HAP-1 (cell line): Measurements from ENCODE around the gene NUDT16L1.

Experiments
- DNase-seq, 2 experiments: peaks; one replicate each; pipeline ENCODE4 v3.0.0-alpha.2; 2016 to 2020; ENCODE audit warnings: low spot score in 2 of 2
- H3K27me3 ChIP-seq: fragments of 250-450 bp; sonication (Bioruptor Pico); 2 replicates; pipeline ENCODE4 v1.5.1; 2020; ENCODE audit warnings: low read depth, mild to moderate bottlenecking, moderate library complexity
- H3K36me3 ChIP-seq: fragments of 250-450 bp; sonication (Bioruptor Pico); replicated peaks from 2 replicates; pipeline ENCODE4 v1.5.1; 2020; ENCODE audit warnings: mild to moderate bottlenecking
- H3K4me1 ChIP-seq: fragments of 250-450 bp; sonication (Bioruptor Pico); 2 replicates; pipeline ENCODE4 v1.5.1; 2020; ENCODE audit warnings: mild to moderate bottlenecking
- H3K4me3 ChIP-seq: fragments of 250-450 bp; sonication (Bioruptor Pico); 2 replicates; pipeline ENCODE4 v1.5.1; 2020; ENCODE audit warnings: mild to moderate bottlenecking, moderate library complexity
- H3K9me3 ChIP-seq: fragments of 250-450 bp; sonication (Bioruptor Pico); 2 replicates; pipeline ENCODE4 v1.5.1; 2020; ENCODE audit warnings: mild to moderate bottlenecking, moderate library complexity
- in situ Hi-C: fragments of 300-500 bp; cut with MboI; formaldehyde crosslinking; loops from 3 replicates; pipeline ENCODE4 v1.14.3; 2020; ENCODE audit warnings: low sequenced_read_pairs, inconsistent platforms, mixed read lengths

The NUDT16L1 gene

DNA sequence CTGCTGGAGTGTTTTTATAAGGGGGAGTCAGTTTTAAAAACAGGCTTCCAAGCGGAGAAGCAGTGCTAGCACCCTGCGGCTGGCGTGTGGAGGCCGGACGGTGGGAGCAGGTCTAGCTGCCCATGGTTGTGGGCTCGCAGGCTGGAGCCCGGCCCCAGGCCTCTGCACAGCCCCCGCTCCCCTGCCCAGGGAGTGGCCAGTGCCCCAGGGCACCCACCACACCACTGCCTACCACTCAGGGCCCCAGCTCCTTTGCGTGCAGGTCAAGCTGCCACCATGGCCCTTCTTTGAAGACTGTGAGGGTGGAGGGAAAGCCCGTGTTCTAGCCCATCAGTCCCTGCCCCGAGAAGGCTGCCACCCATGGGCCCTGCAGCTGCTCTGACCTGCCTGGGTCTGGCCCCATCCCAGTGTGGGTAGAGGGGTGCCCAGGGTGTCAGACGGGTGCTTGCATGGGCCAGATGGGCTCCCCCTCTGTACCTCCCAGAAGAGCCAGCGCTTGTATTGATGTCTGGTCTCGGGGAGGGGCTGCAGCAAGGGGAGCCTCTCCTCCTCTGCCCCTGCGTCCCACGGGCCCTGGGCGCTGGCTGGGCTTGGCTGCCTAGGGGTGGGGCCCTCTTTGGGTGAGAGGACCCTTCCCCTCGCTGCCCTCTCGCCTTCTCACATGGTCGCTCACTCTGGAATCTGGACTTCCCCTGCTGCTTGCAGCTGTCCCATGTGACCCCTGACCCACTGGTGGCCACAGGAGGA lies 1.5 kb upstream of the NUDT16L1 start:
- DNase-seq, result no peak
- no peaks in the 10 kb centered on the region for H3K9me3 ChIP-seq
- peaks cover 5% of the 10 kb centered on the region for H3K4me1 ChIP-seq
- in situ Hi-C loops, result no loop called here
- no peak overlapping the region for H3K4me3 ChIP-seq
- no peaks in the 10 kb centered on the region for H3K27me3 ChIP-seq
- peaks cover 31% of the 10 kb centered on the region for H3K36me3 ChIP-seq

DNA sequence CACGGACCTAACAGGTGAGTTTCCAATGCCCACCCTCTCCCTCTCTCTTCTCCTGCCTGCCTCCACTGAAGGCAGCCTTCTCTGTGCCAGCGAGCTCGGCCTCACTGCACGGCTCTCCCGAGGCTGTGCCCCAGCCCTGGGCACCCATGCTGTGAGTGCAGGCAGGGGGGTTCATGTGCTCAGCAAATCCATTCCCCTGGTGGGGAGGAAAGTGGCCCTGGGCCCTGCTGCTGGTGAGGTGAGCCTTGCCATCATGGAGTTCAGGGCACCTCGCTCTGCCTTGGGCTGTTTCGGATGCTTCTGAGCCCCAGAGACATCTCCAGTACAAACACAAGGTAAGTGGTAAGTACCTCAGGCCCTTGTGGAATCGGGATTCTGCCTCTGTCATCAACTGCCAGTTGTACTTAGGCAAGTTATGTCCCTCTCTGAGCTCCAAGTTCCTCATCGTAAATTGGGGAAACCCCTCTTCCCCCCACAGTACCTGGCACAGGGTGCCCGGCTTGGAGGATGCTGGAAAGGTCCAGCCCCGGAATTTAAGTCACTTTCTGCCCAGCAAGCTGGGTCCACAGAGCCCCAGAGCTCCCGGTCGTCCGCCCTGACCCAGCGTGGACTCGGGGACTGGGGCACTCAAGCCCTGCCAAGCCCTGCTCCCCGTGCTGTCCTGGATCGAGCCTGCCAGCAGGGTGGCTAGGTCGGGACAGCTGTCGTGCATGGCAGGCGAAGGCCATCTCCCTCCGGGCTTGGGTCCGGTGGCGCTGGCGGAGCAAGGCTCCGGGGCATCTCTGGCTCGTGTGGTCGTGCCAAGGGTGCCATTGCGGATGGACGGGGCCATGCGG lies 684 bp upstream of the NUDT16L1 start:
- DNase-seq, result no peak
- in situ Hi-C loops, result no loop called here

DNA sequence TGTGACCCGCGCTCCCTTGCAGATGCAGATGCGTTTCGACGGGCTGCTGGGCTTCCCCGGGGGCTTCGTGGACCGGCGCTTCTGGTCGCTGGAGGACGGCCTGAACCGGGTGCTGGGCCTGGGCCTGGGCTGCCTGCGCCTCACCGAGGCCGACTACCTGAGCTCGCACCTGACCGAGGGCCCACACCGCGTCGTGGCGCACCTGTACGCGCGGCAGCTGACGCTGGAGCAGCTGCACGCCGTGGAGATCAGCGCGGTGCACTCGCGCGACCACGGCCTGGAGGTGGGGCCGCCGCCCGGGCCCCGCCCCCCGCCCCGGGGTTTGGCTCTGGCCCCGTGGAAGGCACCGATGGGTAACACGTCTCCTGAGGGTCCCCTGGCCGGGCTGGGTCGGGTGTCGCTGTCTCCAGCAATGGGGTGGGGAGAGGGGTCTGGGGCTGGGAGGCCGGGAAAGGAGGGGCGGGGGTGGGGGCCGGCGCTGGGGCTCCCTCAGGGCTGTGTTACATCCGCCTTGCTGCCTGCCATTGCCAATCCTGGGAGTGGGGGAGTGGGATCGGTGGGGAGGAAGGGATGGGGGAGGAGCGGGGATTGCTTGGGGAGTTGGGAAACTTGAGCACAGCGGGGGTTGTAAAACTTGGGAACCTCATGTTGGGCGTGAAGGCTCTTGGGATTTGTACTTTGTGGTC lies 737 bp downstream of the NUDT16L1 start:
- no peaks in the 10 kb centered on the region for H3K27me3 ChIP-seq
- peak in 1 of 2 experiments; percentile 60 for DNase-seq
- no peaks in the 10 kb centered on the region for H3K9me3 ChIP-seq
- H3K36me3 ChIP-seq, result peaks cover 47% of the 10 kb centered on the region
- peaks cover 5% of the 10 kb centered on the region for H3K4me1 ChIP-seq
- H3K4me3 ChIP-seq, result peak overlapping the region; percentile 79
- in situ Hi-C loops, result no loop called here

More for the DNA sequence above, 684 bp upstream of the NUDT16L1 start:
- H3K4me1 ChIP-seq, result peaks cover 5% of the 10 kb centered on the region
- peak overlapping the region; percentile 79 for H3K4me3 ChIP-seq
- peaks cover 37% of the 10 kb centered on the region for H3K36me3 ChIP-seq
- H3K27me3 ChIP-seq, result no peaks in the 10 kb centered on the region
- H3K9me3 ChIP-seq, result no peaks in the 10 kb centered on the region

DNA sequence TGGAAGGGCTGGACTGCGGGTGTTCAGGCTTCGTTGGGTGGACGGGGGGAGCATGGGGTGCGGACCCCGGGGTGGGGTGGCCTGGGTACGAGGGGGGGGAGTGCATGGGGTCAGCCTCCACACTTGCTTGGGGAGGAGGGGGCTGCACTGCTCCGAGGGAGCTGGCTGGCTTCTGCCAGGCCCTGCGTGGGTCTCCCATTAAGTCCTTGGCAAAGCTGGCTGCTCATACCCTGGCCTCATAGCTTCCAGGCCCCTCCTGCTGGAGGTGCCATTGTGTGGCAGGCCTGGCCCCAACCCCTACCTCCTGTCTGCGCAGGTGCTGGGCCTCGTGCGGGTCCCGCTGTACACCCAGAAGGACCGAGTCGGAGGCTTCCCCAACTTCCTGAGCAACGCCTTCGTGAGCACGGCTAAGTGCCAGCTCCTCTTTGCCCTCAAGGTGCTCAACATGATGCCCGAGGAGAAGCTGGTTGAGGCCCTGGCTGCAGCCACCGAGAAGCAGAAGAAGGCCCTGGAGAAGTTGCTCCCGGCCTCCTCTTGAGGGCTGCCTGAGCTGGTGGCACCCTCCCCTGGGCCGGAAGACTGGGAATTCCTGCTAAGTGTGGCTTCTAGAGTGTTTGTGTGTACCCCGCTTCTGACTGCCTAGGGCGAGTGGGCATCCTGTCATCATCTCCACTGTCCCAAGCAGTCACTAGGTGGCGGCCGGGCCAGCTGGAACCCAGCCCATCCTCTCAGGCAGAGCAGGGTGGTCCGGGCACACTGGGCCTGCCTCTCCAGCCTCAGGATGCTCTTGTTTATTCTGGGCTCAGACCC lies 1.5 kb downstream of the NUDT16L1 start:
- H3K4me1 ChIP-seq, result peaks cover 5% of the 10 kb centered on the region
- no peak for DNase-seq
- H3K9me3 ChIP-seq, result no peaks in the 10 kb centered on the region
- H3K27me3 ChIP-seq, result no peaks in the 10 kb centered on the region
- in situ Hi-C loops, result no loop called here
- peaks cover 50% of the 10 kb centered on the region for H3K36me3 ChIP-seq
- peak overlapping the region; percentile 79 for H3K4me3 ChIP-seq

DNA sequence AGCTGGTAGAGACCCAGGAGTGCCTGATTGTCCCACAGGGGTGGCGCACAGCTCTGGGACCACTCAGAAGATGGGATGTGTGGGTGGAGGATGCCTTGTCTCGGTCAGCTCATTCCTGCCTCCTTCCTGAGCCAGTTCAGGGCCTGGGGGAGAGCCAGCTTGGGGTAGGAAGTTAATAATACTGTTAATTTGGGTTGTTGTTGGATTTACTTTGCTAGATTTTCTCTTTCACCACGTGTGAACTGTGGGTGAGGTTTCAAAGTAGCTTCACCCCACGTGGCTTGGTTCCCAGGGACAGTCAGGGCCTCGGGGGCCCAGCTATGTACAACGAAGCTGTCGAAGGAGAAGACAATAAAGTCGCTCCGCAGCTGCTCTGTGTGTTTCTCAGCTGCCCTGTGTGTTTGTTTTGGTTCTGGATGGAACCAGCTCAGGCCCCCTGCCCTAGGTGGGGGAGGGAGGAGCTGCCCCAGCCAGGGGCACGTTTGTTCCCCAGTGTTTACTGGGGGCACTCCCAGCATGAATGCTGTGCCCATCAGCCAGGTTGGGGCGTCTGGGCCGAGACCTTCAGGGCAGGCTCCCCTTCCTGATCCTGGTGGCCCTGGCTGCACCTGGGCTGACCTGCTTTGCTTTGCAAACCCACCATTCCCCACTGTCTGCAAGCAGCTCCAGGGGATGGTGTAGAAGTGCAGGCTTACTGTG lies 2.3 kb downstream of the NUDT16L1 start:
- no peaks in the 10 kb centered on the region for H3K9me3 ChIP-seq
- in situ Hi-C loops, result no loop called here
- H3K4me1 ChIP-seq, result peaks cover 5% of the 10 kb centered on the region
- DNase-seq, result no peak
- H3K4me3 ChIP-seq, result no peak overlapping the region
- H3K27me3 ChIP-seq, result no peaks in the 10 kb centered on the region
- peaks cover 57% of the 10 kb centered on the region for H3K36me3 ChIP-seq

DNA sequence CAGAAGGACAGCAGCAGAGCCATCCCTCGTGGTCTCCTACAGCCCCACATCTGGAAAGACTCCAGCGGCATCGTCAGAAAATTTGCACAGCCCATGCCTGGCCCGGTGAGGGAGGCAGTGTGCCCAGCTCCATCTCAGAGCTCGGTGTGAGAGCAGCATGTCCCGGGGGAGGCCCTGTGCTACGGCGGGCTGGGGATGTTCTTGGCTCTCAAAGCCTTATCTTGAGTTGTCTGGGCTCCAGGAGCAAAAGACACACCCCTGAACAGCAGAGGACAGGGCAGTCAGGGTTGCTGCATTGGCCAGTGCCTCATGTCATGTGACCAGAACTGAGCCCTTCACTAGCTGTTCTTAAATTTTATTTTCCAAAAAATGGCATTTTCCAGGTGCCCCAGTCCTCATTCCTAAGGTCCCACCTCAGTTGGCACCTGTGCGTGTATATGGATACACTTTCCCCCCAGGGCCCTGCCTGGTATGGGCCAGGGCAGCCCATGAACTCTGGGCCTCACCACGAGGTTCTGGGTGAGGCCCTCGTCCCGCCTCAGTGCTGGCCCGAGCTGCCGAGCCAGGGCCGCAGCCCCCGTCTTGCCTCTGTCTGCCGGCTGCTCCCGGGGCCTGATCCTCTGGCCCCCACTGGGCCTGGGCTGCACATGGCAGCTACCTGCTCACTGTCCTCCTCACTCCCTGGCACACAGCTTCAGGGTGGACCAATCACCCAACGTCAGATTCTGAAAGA lies 3.0 kb downstream of the NUDT16L1 start:
- Histone ChIP-seq H3K36me3 (peaks cover 64% of the 10 kb centered on the region), H3K4me3 (no peak overlapping the region), H3K27me3 (no peaks in the 10 kb centered on the region), H3K4me1 (peaks cover 5% of the 10 kb centered on the region), H3K9me3 (no peaks in the 10 kb centered on the region)
- DNase-seq, result no peak
- in situ Hi-C loops, result no loop called here

DNA sequence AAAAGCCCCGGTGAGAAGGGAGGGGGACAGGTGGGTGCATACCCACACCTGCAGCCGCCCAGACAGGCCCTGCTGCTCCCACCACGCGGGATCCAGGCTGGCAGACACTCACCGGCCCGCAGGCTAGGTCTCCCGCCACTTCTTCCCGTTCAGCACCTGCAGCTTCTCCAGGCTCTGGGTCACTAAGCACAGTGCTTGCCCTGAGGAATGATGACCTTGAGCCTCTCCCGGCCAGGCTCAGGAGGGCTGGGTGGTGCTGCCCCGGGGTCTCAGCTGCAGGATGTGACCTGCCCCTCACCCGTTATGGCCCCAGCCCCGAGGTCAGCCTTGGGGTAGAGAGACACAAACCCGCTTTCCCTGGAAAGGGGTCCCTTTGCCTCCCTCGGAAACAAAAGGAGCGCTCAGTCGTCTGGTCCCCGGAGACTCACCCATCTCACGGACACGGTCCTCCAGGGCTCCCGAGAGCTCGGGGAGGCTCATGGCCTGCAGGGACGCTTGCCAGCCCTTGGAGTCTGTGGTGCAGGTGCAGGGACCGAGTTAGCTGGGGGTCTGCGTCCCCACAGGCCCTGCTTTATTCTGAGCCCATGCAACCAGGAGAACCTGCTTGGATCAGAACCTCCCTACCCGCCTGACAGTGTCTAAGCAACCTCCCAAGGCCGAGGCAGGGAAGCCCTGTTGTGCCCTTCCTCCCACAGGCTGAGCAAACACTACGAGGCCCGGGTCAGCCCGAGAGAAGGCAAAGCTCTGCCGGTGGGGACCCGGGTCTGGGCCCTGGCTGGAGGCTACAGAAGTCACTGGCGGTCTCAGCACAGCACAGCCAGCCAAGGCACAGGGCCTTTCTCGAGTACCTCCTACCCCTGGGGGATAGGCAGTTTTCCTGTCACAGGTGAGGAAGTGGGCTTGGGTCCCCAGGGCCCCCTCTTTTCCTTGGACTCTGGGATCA lies 3.8 kb downstream of the NUDT16L1 start:
- Histone ChIP-seq H3K36me3 (peaks cover 65% of the 10 kb centered on the region), H3K9me3 (no peaks in the 10 kb centered on the region), H3K4me3 (no peak overlapping the region), H3K27me3 (no peaks in the 10 kb centered on the region), H3K4me1 (peaks cover 5% of the 10 kb centered on the region)
- DNase-seq, result no peak
- in situ Hi-C loops, result no loop called here

DNA sequence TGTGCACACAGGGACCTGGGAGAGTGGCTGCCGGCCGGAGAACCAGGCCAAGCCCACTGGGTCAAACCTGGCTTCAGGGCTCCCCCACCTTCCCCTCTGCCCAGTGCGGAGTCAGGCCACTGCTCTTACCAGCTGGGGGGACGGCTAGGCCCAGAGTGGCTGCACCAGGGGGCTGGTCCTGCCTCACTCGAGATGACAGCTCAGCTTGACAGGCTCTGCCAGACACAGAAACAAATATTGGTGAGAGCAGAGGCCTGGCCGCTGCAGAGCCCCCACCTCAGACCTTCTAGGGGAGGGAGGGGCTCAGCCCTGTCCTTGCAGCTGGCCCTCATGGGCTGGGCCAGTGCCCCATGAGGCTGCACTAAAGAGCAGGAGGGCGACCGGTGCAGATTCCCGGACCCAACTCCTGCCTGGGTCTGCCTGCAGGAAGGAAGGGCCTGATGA lies 4.5 kb downstream of the NUDT16L1 start:
- no peak overlapping the region for H3K4me3 ChIP-seq
- peaks cover 68% of the 10 kb centered on the region for H3K36me3 ChIP-seq
- no peaks in the 10 kb centered on the region for H3K27me3 ChIP-seq
- H3K4me1 ChIP-seq, result peaks cover 2% of the 10 kb centered on the region
- no peaks in the 10 kb centered on the region for H3K9me3 ChIP-seq
- in situ Hi-C loops, result no loop called here
- no peak for DNase-seq

DNA sequence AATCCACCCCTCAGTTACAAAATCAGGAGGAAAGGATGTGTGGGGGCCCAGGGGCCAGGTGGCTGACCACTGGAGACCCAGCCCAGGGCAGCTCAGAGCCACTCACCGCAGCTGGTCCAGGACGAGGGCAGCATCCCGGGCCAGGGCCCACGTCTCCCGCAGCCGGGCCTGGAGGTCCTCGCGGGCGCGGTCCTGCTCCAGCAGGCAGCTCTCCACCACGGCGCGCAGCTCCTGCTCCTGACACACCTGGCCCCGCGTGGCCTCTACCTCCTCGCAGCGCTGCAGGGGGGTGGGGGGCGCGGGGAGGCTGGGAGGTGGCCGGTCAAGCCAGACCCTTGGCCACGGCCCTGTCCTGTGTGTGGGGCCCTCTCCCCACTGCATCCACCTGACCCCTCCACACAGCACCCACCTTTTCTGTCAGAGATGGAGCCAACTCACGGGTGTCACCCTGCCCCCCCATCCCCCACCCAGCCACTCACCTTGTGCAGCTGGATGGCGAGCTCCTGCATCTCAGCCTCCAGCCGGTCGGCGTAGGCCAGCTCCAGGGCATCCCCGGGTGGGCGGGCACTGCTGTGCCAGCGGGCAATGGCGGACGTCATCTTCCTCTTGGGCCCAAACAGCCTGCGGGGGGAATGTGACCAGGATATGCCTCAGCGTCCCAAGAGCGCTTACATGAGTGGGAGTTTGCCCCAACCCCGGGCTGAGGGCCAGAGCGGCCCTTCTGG lies 5.1 kb downstream of the NUDT16L1 start:
- Histone ChIP-seq H3K27me3 (no peaks in the 10 kb centered on the region), H3K4me1 (no peaks in the 10 kb centered on the region), H3K4me3 (no peak overlapping the region), H3K36me3 (peaks cover 68% of the 10 kb centered on the region), H3K9me3 (no peaks in the 10 kb centered on the region)
- no peak for DNase-seq
- in situ Hi-C loops, result no loop called here

DNA sequence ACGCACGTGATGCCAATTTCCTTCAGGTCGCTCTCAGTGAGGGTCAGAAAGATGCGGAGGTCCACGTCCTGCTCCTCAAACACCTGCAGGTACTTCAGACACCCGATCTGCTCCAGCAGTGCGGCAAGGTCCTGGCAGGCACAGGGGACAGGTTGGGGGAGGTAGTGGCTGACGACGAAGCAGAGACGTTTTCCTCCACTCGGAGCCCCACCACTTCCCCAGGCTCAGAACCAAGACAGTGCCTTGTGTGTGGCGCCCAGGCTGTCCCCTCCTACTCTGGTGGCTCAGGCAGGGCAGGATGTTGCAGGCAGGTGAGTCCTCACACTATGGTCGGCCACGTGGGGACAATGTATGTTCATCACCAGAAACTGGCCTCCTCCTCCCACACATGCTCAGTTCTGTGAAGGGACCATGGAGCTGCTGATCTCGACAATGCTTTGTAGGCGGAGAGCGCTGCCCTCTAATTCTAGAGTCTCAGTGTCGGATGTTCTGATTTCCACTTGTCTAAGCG lies 5.7 kb downstream of the NUDT16L1 start:
- Histone ChIP-seq H3K9me3 (no peaks in the 10 kb centered on the region), H3K36me3 (peaks cover 65% of the 10 kb centered on the region), H3K27me3 (no peaks in the 10 kb centered on the region), H3K4me3 (no peak overlapping the region), H3K4me1 (no peaks in the 10 kb centered on the region)
- DNase-seq, result no peak
- in situ Hi-C loops, result no loop called here

DNA sequence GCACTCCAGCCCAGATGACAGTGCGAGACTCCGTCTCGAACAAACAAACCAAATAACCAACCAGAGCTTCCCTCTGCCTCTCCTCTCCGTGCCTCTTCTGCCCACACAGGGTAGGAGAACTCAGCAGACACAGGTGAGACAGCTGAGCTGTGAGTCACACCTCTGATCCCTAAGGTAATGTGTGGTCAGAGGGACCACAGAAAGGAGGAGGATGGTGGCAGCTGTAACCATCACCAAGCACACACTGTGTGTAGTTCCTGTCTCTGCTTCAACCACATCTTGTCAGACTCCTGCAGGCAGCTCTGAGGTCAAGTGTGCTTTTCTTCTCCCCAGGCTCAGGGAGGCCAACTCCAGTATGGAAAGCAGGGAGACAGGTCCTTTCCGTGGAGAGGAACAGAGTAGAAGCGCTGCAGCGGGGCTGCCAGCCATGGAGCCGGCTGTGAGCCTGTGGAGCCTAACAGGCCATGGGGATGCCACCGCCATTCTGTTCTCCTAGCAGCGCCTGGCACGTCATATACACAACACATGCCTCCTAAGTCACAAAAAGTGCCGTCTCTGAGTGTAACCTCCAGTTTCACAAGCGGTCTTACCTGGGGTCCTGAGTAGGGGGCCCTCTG lies 7.1 kb downstream of the NUDT16L1 start:
- no peak for DNase-seq
- Histone ChIP-seq H3K36me3 (peaks cover 67% of the 10 kb centered on the region), H3K4me3 (no peak overlapping the region), H3K9me3 (no peaks in the 10 kb centered on the region), H3K4me1 (no peaks in the 10 kb centered on the region), H3K27me3 (no peaks in the 10 kb centered on the region)
- in situ Hi-C loops, result no loop called here
